ENCODE results near the gene ENOX1.

GRCh38 chr13:43564952-43565351, 221.8 kb downstream of the ENOX1 start:
- no peak for TF ChIP-seq CTCF (IDR thresholded peaks at IDR 0.05)
- no peak for TF ChIP-seq POLR2A (IDR thresholded peaks at IDR 0.05)

Data from testis (tissue), 2 donors.